HCEC 1CT (cell line): ENCODE measurements around the gene KLF6.
"Not testable (repeated sequence)": the region's sequence is repeated elsewhere in the genome, so short reads cannot be mapped to it uniquely, and the experiment has no call there.

Experiments
- DNase-seq: peaks from one replicate; pipeline ENCODE4 v3.0.0-alpha.2; 2017

Gene KLF6

GRCh38 chr10:3755440-3756359, 29.3 kb downstream of the KLF6 start:
- no peak for DNase-seq

- peak; percentile 87 for DNase-seq
Observed at GRCh38 chr10:3754727-3755439, 30.1 kb downstream of the KLF6 start.

- DNase-seq: no peak
Observed at GRCh38 chr10:3750854-3751253, 34.2 kb downstream of the KLF6 start.

- DNase-seq: peak; percentile 51
Observed at GRCh38 chr10:3750006-3750816, 34.8 kb downstream of the KLF6 start.

- peak; percentile 84 for DNase-seq
Observed at GRCh38 chr10:3749600-3749999, 35.4 kb downstream of the KLF6 start.

GRCh38 chr10:3749011-3749410, 36.0 kb downstream of the KLF6 start:
- DNase-seq: no peak

GRCh38 chr10:3748484-3748883, 36.5 kb downstream of the KLF6 start:
- DNase-seq: no peak

- DNase-seq: no peak
Observed at GRCh38 chr10:3747984-3748383, 37.0 kb downstream of the KLF6 start.

- DNase-seq: no peak
Observed at GRCh38 chr10:3747248-3747960, 37.6 kb downstream of the KLF6 start.

- DNase-seq: no peak
Observed at GRCh38 chr10:3746634-3747033, 38.4 kb downstream of the KLF6 start.

- DNase-seq: no peak
Observed at GRCh38 chr10:3745521-3745920, 39.5 kb downstream of the KLF6 start.

- DNase-seq: no peak
Observed at GRCh38 chr10:3741688-3742461, 43.1 kb downstream of the KLF6 start.

GRCh38 chr10:3740157-3740871, 44.7 kb downstream of the KLF6 start:
- DNase-seq: peak; percentile 78

- DNase-seq: no peak
Observed at GRCh38 chr10:3738855-3739350, 46.1 kb downstream of the KLF6 start.

- DNase-seq: no peak
Observed at GRCh38 chr10:3737864-3738263, 47.1 kb downstream of the KLF6 start.

GRCh38 chr10:3735175-3735574, 49.8 kb downstream of the KLF6 start:
- DNase-seq: no peak

GRCh38 chr10:3734111-3734510, 50.9 kb downstream of the KLF6 start:
- no peak for DNase-seq

- not testable (repeated sequence) for DNase-seq
Observed at GRCh38 chr10:3732183-3732582, 52.8 kb downstream of the KLF6 start.

- DNase-seq: peak; percentile 12
Observed at GRCh38 chr10:3729397-3729976, 55.5 kb downstream of the KLF6 start.

GRCh38 chr10:3728563-3728962, 56.4 kb downstream of the KLF6 start:
- no peak for DNase-seq
